GM19328 (cell line): ENCODE data around the gene SOST.

Experiments
- ATAC-seq: cut with Tn5 transposase; IDR thresholded peaks from one replicate; pipeline ENCODE4 v1.9.1; 2021; ENCODE audit warnings: mild to moderate bottlenecking, moderate library complexity; ENCODE audit not compliant: unreplicated experiment

The SOST gene

GRCh38 chr17:43774304-43775250 is 16.0 kb upstream of the SOST start:
- ATAC-seq: no peak

GRCh38 chr17:43772877-43773648 is 14.5 kb upstream of the SOST start:
- no peak for ATAC-seq

- no peak for ATAC-seq
These were observed 12.9 kb upstream of the SOST start for GRCh38 chr17:43771463-43771862.

GRCh38 chr17:43770957-43771356 is 12.4 kb upstream of the SOST start:
- ATAC-seq: no peak

GRCh38 chr17:43769859-43770258 is 11.3 kb upstream of the SOST start:
- no peak for ATAC-seq

- ATAC-seq: no peak
These were observed 10.8 kb upstream of the SOST start for GRCh38 chr17:43769426-43769825.

GRCh38 chr17:43768943-43769342 is 10.4 kb upstream of the SOST start:
- ATAC-seq: no peak

- ATAC-seq: no peak
These were observed 9.8 kb upstream of the SOST start for GRCh38 chr17:43768382-43768781.

GRCh38 chr17:43767713-43768059 is 9.1 kb upstream of the SOST start:
- ATAC-seq: no peak

GRCh38 chr17:43767053-43767712 is 8.6 kb upstream of the SOST start:
- no peak for ATAC-seq

GRCh38 chr17:43766413-43767052 is 7.9 kb upstream of the SOST start:
- ATAC-seq: no peak

GRCh38 chr17:43760254-43760852 is 1.8 kb upstream of the SOST start:
- no peak for ATAC-seq

GRCh38 chr17:43759836-43760235 is 1.2 kb upstream of the SOST start:
- ATAC-seq: no peak

- no peak for ATAC-seq
These were observed 505 bp downstream of the SOST start for GRCh38 chr17:43758086-43758485.

- no peak for ATAC-seq
These were observed 1.4 kb downstream of the SOST start for GRCh38 chr17:43757171-43757660.

- no peak for ATAC-seq
These were observed 2.4 kb downstream of the SOST start for GRCh38 chr17:43756201-43756600.

- no peak for ATAC-seq
These were observed 3.2 kb downstream of the SOST start for GRCh38 chr17:43755389-43755875.

- ATAC-seq: no peak
These were observed 3.6 kb downstream of the SOST start for GRCh38 chr17:43754947-43755346.

- no peak for ATAC-seq
These were observed 5.0 kb downstream of the SOST start for GRCh38 chr17:43753493-43754129.

- ATAC-seq: no peak
These were observed 8.4 kb downstream of the SOST start for GRCh38 chr17:43750153-43750552.
